B cell (primary cell): ENCODE data around the gene TEAD1. TPM values are rescaled to one million over a fixed set of nuclear protein-coding genes. Genes with fewer than 3 reads are reported as not detected.

Source experiments
- ATAC-seq: fragments of 200-7000 bp; cut with Tn5 transposase; one replicate; pipeline ENCODE4 v1.10.0; 2021; ENCODE audit warnings: low read depth, mild to moderate bottlenecking, moderate number of reproducible peaks, moderate library complexity
- CTCF ChIA-PET: fragments of 350-600 bp; sonication (Branson Sonifier 250); formaldehyde crosslinking; loops from one replicate; lab custom pipeline; 2021; ENCODE audit warnings: antibody characterized with exemption, inconsistent platforms; lab: Charles Lee
- POLR2A ChIA-PET: fragments of 350-600 bp; sonication (Branson Sonifier 250); formaldehyde crosslinking; loops from one replicate; lab custom pipeline; 2021; ENCODE audit warnings: antibody characterized with exemption; lab: Charles Lee
- DNase-seq: peaks from one replicate; pipeline ENCODE4 v3.0.0; 2013
- H2AFZ ChIP-seq: 2 replicates; pipeline ENCODE4 v1.6.1; 2012; ENCODE audit warnings: mild to moderate bottlenecking, low read depth, low read length; ENCODE audit not compliant: insufficient read depth, poor library complexity, severe bottlenecking
- H3K27ac ChIP-seq, 2 donors: 1 replicate in 1 of 2; 2 replicates in 1 of 2; pipeline ENCODE4 v1.5.1; 2012 to 2013; ENCODE audit warnings: low read length in 2 of 2, mild to moderate bottlenecking in 2 of 2, moderate library complexity in 1 of 2
- H3K27me3 ChIP-seq, 4 experiments: fragments of 200-600 bp in 1 of 4; sonication (generic) in 1 of 4; replicated peaks in 1 of 4; 1 replicate in 2 of 4; 2 replicates in 2 of 4; pipeline versions ENCODE4 v1.6.1 to v1.7.0; 2013 to 2016; ENCODE audit warnings: low read length in 3 of 4, mild to moderate bottlenecking in 2 of 4, mixed read lengths in 1 of 4, moderate library complexity in 1 of 4; ENCODE audit not compliant: insufficient read depth in 4 of 4, control insufficient read depth in 3 of 4; ENCODE audit errors: control extremely low read depth in 1 of 4
- H3K36me3 ChIP-seq, 2 experiments: replicated peaks in 1 of 2; 1 replicate in 1 of 2; 2 replicates in 1 of 2; pipeline versions ENCODE4 v1.6.1 to v1.7.1; 2013; ENCODE audit warnings: low read length in 1 of 2; ENCODE audit not compliant: insufficient read depth in 2 of 2, control insufficient read depth in 1 of 2; ENCODE audit errors: control extremely low read depth in 1 of 2, extremely low read depth in 1 of 2
- H3K4me1 ChIP-seq, 2 donors: fragments of 200-600 bp in 1 of 2; sonication (generic) in 1 of 2; 1 replicate in 1 of 2; 2 replicates in 1 of 2; pipeline versions ENCODE4 v1.5.1 to v1.6.1; 2013 to 2017; ENCODE audit warnings: low read length in 2 of 2; ENCODE audit not compliant: control insufficient read depth in 2 of 2, insufficient read depth in 2 of 2
- H3K4me2 ChIP-seq: replicated peaks from 2 replicates; pipeline ENCODE3; 2012; ENCODE audit warnings: mild to moderate bottlenecking, low read depth, low read length; ENCODE audit not compliant: poor library complexity, severe bottlenecking
- H3K4me3 ChIP-seq, 5 experiments: fragments of 200-600 bp in 1 of 5; sonication (generic) in 1 of 5; 1 replicate in 3 of 5; 2 replicates in 2 of 5; pipeline versions ENCODE4 v1.5.1 to v1.7.0; 2011 to 2016; ENCODE audit warnings: low read length in 4 of 5, mild to moderate bottlenecking in 4 of 5, low read depth in 2 of 5, control low read depth in 1 of 5, moderate library complexity in 1 of 5; ENCODE audit not compliant: insufficient read depth in 1 of 5; ENCODE audit errors: control extremely low read depth in 1 of 5, extremely low read depth in 1 of 5
- H3K79me2 ChIP-seq: fragments of 200-600 bp; sonication (generic); one replicate; pipeline ENCODE4 v1.6.0; 2016; ENCODE audit warnings: low read length; ENCODE audit not compliant: control insufficient read depth, insufficient read depth
- H3K9ac ChIP-seq: fragments of 200-600 bp; sonication (generic); 2 replicates; pipeline ENCODE4 v1.6.1; 2017; ENCODE audit warnings: mild to moderate bottlenecking, low read length, moderate library complexity
- H3K9me3 ChIP-seq, 3 donors: one replicate each; pipeline versions ENCODE4 v1.6.1 to v1.7.1; 2013; ENCODE audit warnings: low read length in 2 of 3; ENCODE audit not compliant: control insufficient read depth in 2 of 3, insufficient read depth in 1 of 3; ENCODE audit errors: control extremely low read depth in 1 of 3
- H4K20me1 ChIP-seq: 2 replicates; pipeline ENCODE4 v1.6.0; 2012; ENCODE audit warnings: mild to moderate bottlenecking, low read length; ENCODE audit not compliant: insufficient read depth, control insufficient read depth, poor library complexity, severe bottlenecking
- H3K27ac Mint-ChIP-seq: one replicate; pipeline ENCODE4 v1.8.0; 2021; ENCODE audit warnings: mixed read lengths
- H3K27me3 Mint-ChIP-seq: one replicate; pipeline ENCODE4 v1.8.0; 2021; ENCODE audit warnings: mixed read lengths
- H3K4me1 Mint-ChIP-seq: one replicate; pipeline ENCODE4 v1.8.0; 2021; ENCODE audit warnings: mixed read lengths
- H3K4me3 Mint-ChIP-seq: one replicate; pipeline ENCODE4 v1.8.0; 2021; ENCODE audit warnings: mixed read lengths
- H3K9me3 Mint-ChIP-seq: one replicate; pipeline ENCODE4 v1.8.0; 2022; ENCODE audit warnings: mixed read lengths; ENCODE audit not compliant: insufficient read depth
- CTCF ChIP-seq: fragments of 200-600 bp; IDR thresholded peaks from one replicate; pipeline ENCODE4 v1.8.0; 2022; ENCODE audit warnings: antibody characterized with exemption, mild to moderate bottlenecking
- EZH2 ChIP-seq: IDR thresholded peaks from 2 replicates; pipeline ENCODE4 v1.6.1; 2012; ENCODE audit warnings: borderline replicate concordance, low read depth, mild to moderate bottlenecking, moderate library complexity, low read length; ENCODE audit not compliant: insufficient read depth, poor library complexity, severe bottlenecking
- WGBS: methylation state at CpG from one replicate; pipeline ENCODE4 v1.1.5; 2013; ENCODE audit warnings: missing lambda C conversion rate; ENCODE audit not compliant: insufficient coverage; 5-methylcytosine and 5-hydroxymethylcytosine counted together
- intact Hi-C: fragments of 100-400 bp; cut with micrococcal nuclease; formaldehyde crosslinking; loops from one replicate; pipeline ENCODE4 v1.10.0; 2022
- polyA plus RNA-seq: library from polyadenylated mRNA; depleted of rRNA; stranded (reverse); fragments of >200 nt; gene quantifications from 2 replicates; pipeline ENCODE4 v1.2.3, GENCODE V29; 2012
- total RNA-seq, 2 donors: library from RNA; stranded (reverse); fragments of 120-200 nt in 1 of 2; gene quantifications; 1 replicate in 1 of 2; 2 replicates in 1 of 2; pipeline versions ENCODE4 v1.2.3 to v1.2.4, GENCODE V29; 2013 to 2022

The TEAD1 gene
- total and polyA plus RNA-seq, 2 donors (not counting 1 experiment from before 2014, with no cell fraction given), result 0.30 TPM; not detected in 1

- POLR2A ChIA-PET, result no interaction called here
- Mint-ChIP-seq H3K9me3 (no peaks in the 10 kb centered on the region), H3K4me3 (no peak overlapping the region), H3K4me1 (no peaks in the 10 kb centered on the region), H3K27me3 (peaks cover 4% of the 10 kb centered on the region), H3K27ac (no peak overlapping the region)
- CTCF ChIA-PET, result no interaction called here
- Histone ChIP-seq H3K4me2 (no peak overlapping the region), H3K79me2 (no peaks in the 10 kb centered on the region), H4K20me1 (no peaks in the 10 kb centered on the region), H3K9me3 (no peaks in the 10 kb centered on the region), H3K4me3 (no peak overlapping the region), H3K27me3 (no peaks in the 10 kb centered on the region), H2AFZ (no peak overlapping the region), H3K9ac (no peak overlapping the region), H3K27ac (no peak overlapping the region), H3K36me3 (no peaks in the 10 kb centered on the region), H3K4me1 (no peaks in the 10 kb centered on the region)
- DNase-seq (no peak), ATAC-seq (no peak)
- TF ChIP-seq CTCF (no peak), EZH2 (no peak)
- intact Hi-C loops, result no loop called here
- WGBS, result no CpG with 5 or more reads among the region's 2 CpGs
These were observed 262.0 kb downstream of the TEAD1 start for GRCh38 chr11:12936200-12936599.

DNA sequence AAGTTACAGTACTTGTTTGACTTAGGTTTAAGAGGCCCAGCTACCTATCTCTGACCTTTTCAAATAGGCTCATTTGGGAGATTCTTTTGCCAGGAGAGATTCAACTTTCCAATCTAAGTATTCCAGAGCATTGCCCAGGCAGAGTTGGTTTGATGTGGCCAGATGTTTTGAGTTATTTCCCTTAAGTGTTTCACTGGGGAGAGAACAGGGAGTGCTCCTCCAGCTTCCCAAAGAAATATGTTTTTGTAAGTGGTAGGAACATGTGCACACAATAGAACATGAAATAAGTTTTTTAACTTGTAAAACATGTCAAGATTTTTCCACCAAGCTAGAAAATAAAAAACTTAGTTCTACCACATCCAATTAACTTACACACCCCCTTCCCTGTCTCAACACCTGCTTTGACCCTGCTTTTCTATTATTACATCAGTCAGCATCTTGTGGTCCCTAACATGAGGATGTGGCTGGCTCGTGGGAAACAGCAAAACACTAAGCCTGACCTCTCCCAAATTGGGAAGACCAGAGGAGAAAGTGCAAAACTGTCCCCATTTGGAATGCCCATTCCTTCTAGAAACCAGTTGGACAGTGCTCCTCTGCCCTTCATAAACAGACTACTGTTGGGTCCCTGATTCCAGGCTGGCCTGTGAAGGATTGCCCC lies 264.5 kb downstream of the TEAD1 start:
- TF ChIP-seq EZH2, result no peak
- TF ChIP-seq CTCF, result no peak
- Histone ChIP-seq H3K4me2 (no peak overlapping the region), H3K4me3 (no peak overlapping the region), H4K20me1 (no peaks in the 10 kb centered on the region), H3K9me3 (no peaks in the 10 kb centered on the region), H3K36me3 (no peaks in the 10 kb centered on the region), H3K4me1 (no peaks in the 10 kb centered on the region), H3K9ac (no peak overlapping the region), H2AFZ (no peak overlapping the region), H3K79me2 (no peaks in the 10 kb centered on the region), H3K27me3 (no peaks in the 10 kb centered on the region), H3K27ac (no peak overlapping the region)
- Mint-ChIP-seq H3K27me3 (peaks cover 4% of the 10 kb centered on the region), H3K9me3 (no peaks in the 10 kb centered on the region), H3K27ac (no peak overlapping the region), H3K4me3 (no peak overlapping the region), H3K4me1 (no peaks in the 10 kb centered on the region)
- ChIA-PET POLR2A (no interaction called here), CTCF (no interaction called here)
- intact Hi-C loops, result no loop called here
- ATAC-seq, result no peak
- DNase-seq, result no peak
- 44% methylated on average over 1 of the region's 1 CpG for WGBS
